A549 (cell line): ENCODE results near the gene TOM1L2. TPM values are rescaled to one million over a fixed set of nuclear protein-coding genes. Genes with fewer than 3 reads are reported as not detected.

Experiments used
- ATAC-seq, 2 experiments: fragments of 200-7000 bp in 1 of 2; fragments of >200 bp in 1 of 2; cut with Nextera tagmentation in 1 of 2; cut with Tn5 transposase in 1 of 2; 3 replicates each; pipeline versions ENCODE4 v1.8.0 to v1.9.1; 2018 to 2020; ENCODE audit warnings: mild to moderate bottlenecking in 1 of 2, moderate library complexity in 1 of 2
- CTCF ChIA-PET: fragments of 300-600 bp; sonication (Branson Sonifier 250); formaldehyde crosslinking; extraction: SDS; loops from one replicate; lab custom pipeline; 2021; ENCODE audit warnings: antibody characterized with exemption, inconsistent platforms; lab: Yijun Ruan, JAX
- POLR2A ChIA-PET: fragments of 350-600 bp; formaldehyde crosslinking; extraction: SDS; loops from one replicate; lab custom pipeline; 2021; ENCODE audit warnings: antibody characterized with exemption, inconsistent platforms; lab: Yijun Ruan, JAX
- DNase-seq, 2 experiments: peaks; one replicate each; pipeline versions ENCODE4 v3.0.0 to v3.0.0-alpha.2; 2011 to 2016; ENCODE audit warnings: low read depth in 1 of 2, low spot score in 1 of 2
- FAIRE-seq: peaks from 2 replicates; lab custom pipeline; 2011; peaks lifted over from hg19 to GRCh38; lab: Jason Lieb, UNC
- H3K27ac ChIP-seq, 2 experiments: fragments of >200 bp; sonication (Bioruptor Twin); formaldehyde crosslinking; 3 replicates each; pipeline ENCODE4 v1.5.1; 2016 to 2017
- H3K4me1 ChIP-seq: fragments of >200 bp; sonication (Bioruptor Twin); formaldehyde crosslinking; 3 replicates; pipeline ENCODE4 v1.6.1; 2016
- H3K4me2 ChIP-seq: fragments of >200 bp; sonication (Bioruptor Twin); formaldehyde crosslinking; 3 replicates; pipeline ENCODE4 v1.6.1; 2016
- H3K4me3 ChIP-seq: fragments of >200 bp; sonication (Bioruptor Twin); formaldehyde crosslinking; 3 replicates; pipeline ENCODE4 v1.5.1; 2016
- H3K9me3 ChIP-seq: fragments of >200 bp; sonication (Bioruptor Twin); formaldehyde crosslinking; 3 replicates; pipeline ENCODE4 v1.6.1; 2016
- CBX2 ChIP-seq: fragments of 200-600 bp; sonication (generic); IDR thresholded peaks from 2 replicates; pipeline ENCODE4 v1.6.1; 2016; ENCODE audit warnings: low read depth, mild to moderate bottlenecking, borderline replicate concordance
- CEBPB ChIP-seq, 2 experiments: fragments of >200 bp in 1 of 2; sonication (Bioruptor Twin) in 1 of 2; formaldehyde crosslinking in 1 of 2; IDR thresholded peaks; 2 replicates each; pipeline ENCODE4 v1.6.1; 2012 to 2016
- CHD2 ChIP-seq: fragments of 150-350 bp; IDR thresholded peaks from 2 replicates; pipeline ENCODE4 v1.6.1; 2014; ENCODE audit warnings: low read length; ENCODE audit not compliant: partially characterized antibody
- CHD4 ChIP-seq: fragments of 200-600 bp; sonication (generic); IDR thresholded peaks from 2 replicates; pipeline ENCODE4 v1.6.1; 2016; ENCODE audit warnings: antibody characterized with exemption, mild to moderate bottlenecking, borderline replicate concordance
- EHMT2 ChIP-seq: fragments of 200-600 bp; sonication (generic); IDR thresholded peaks from 2 replicates; pipeline ENCODE4 v1.6.1; 2016; ENCODE audit warnings: antibody characterized with exemption, low read depth, mild to moderate bottlenecking, moderate library complexity
- ESRRA ChIP-seq: fragments of 150-350 bp; IDR thresholded peaks from 2 replicates; pipeline ENCODE4 v1.6.1; 2014; ENCODE audit warnings: mild to moderate bottlenecking, low read length, borderline replicate concordance
- FOXS1 ChIP-seq: fragments of 250-450 bp; sonication (Bioruptor Pico); IDR thresholded peaks from 2 replicates; pipeline ENCODE4 v1.5.0; 2020; ENCODE audit warnings: mild to moderate bottlenecking, moderate library complexity
- HEYL ChIP-seq: fragments of 250-450 bp; sonication (Bioruptor Pico); IDR thresholded peaks from 2 replicates; pipeline ENCODE4 v1.8.0; 2021; ENCODE audit warnings: mild to moderate bottlenecking, moderate library complexity
- HOXB5 ChIP-seq: fragments of 250-450 bp; sonication (Bioruptor Pico); IDR thresholded peaks from 2 replicates; pipeline ENCODE4 v1.5.0; 2020; ENCODE audit warnings: mild to moderate bottlenecking, moderate library complexity
- MAZ ChIP-seq: fragments of 150-350 bp; IDR thresholded peaks from 2 replicates; pipeline ENCODE4 v1.6.1; 2014; ENCODE audit warnings: antibody characterized with exemption, low read depth, low read length, borderline replicate concordance
- MYC ChIP-seq: IDR thresholded peaks from 2 replicates; pipeline ENCODE4 v1.6.1; 2012; ENCODE audit warnings: mild to moderate bottlenecking, inconsistent platforms, low read length, improper control_type of control experiment, borderline replicate concordance
- NFE2L2 ChIP-seq: fragments of 150-350 bp; conservative IDR thresholded peaks from 2 replicates; pipeline ENCODE4 v1.6.1; 2014; ENCODE audit warnings: low read length
- NPAS2 ChIP-seq: fragments of 250-450 bp; sonication (Bioruptor Pico); IDR thresholded peaks from 2 replicates; pipeline ENCODE4 v1.8.0; 2022; ENCODE audit warnings: mild to moderate bottlenecking, moderate library complexity, borderline replicate concordance
- NR3C1 ChIP-seq: fragments of >200 bp; sonication (Bioruptor Twin); formaldehyde crosslinking; IDR thresholded peaks from 3 replicates; pipeline ENCODE4 v1.6.1; 2017
- PHF8 ChIP-seq: fragments of 200-600 bp; sonication (generic); IDR thresholded peaks from 2 replicates; pipeline ENCODE4 v1.6.1; 2016; ENCODE audit warnings: low read depth, mild to moderate bottlenecking, antibody characterized with exemption, moderate library complexity, borderline replicate concordance
- POLR2A ChIP-seq: IDR thresholded peaks from 2 replicates; pipeline ENCODE4 v1.6.1; 2012; ENCODE audit warnings: mild to moderate bottlenecking, low read length
- RAD21 ChIP-seq, 2 experiments: fragments of >200 bp in 1 of 2; sonication (Bioruptor Twin) in 1 of 2; formaldehyde crosslinking in 1 of 2; IDR thresholded peaks in 1 of 2; conservative IDR thresholded peaks in 1 of 2; 2 replicates in 1 of 2; 3 replicates in 1 of 2; pipeline ENCODE4 v1.6.1; 2012 to 2018; ENCODE audit warnings: inconsistent platforms in 1 of 2
- RNF2 ChIP-seq: fragments of 200-600 bp; sonication (generic); IDR thresholded peaks from 2 replicates; pipeline ENCODE4 v1.6.1; 2016; ENCODE audit warnings: low read depth, mild to moderate bottlenecking, antibody characterized with exemption, moderate library complexity, borderline replicate concordance
- SREBF2 ChIP-seq: fragments of 450-650 bp; IDR thresholded peaks from 2 replicates; pipeline ENCODE4 v1.6.1; 2014; ENCODE audit warnings: mild to moderate bottlenecking, moderate library complexity
- TP53 ChIP-seq: fragments of 250-450 bp; sonication (Bioruptor Pico); IDR thresholded peaks from 2 replicates; pipeline ENCODE4 v1.5.0; 2021; ENCODE audit warnings: mild to moderate bottlenecking, moderate library complexity
- ZC3H11A ChIP-seq: fragments of 450-650 bp; IDR thresholded peaks from 2 replicates; pipeline ENCODE4 v1.6.1; 2014; ENCODE audit warnings: antibody characterized with exemption, mild to moderate bottlenecking
- ZNF302 ChIP-seq: fragments of 250-450 bp; sonication (Bioruptor Pico); IDR thresholded peaks from 2 replicates; pipeline ENCODE4 v1.9.0; 2021; ENCODE audit warnings: inconsistent platforms, mild to moderate bottlenecking, moderate library complexity
- ZSCAN20 ChIP-seq: fragments of 250-450 bp; sonication (Bioruptor Pico); IDR thresholded peaks from 2 replicates; pipeline ENCODE4 v1.8.0; 2022; ENCODE audit warnings: mild to moderate bottlenecking, moderate library complexity
- WGBS: methylation state at CpG from one replicate; pipeline ENCODE4 v1.1.6; 2017; ENCODE audit errors: missing lambda C conversion rate; 5-methylcytosine and 5-hydroxymethylcytosine counted together
- polyA plus RNA-seq, 4 experiments: library from polyadenylated mRNA; depleted of rRNA in 3 of 4; stranded (reverse); fragments of >200 nt; fragmentation: RNase III in 1 of 4; extraction: RNeasy Plus Mini Kit Qiagen cat#74134 plus additional on column Dnase treatment in 1 of 4; gene quantifications; 2 replicates in 3 of 4; 3 replicates in 1 of 4; pipeline ENCODE4 v1.2.3, GENCODE V29; 2011 to 2017
- TF ChIP-seq, protein P1 (sequence below): fragments of >200 bp; sonication (Bioruptor Twin); formaldehyde crosslinking; IDR thresholded peaks from 3 replicates; pipeline ENCODE4 v1.5.1; 2016
- TF ChIP-seq, protein P2 (sequence below): fragments of >200 bp; sonication (Bioruptor Twin); formaldehyde crosslinking; IDR thresholded peaks from 2 replicates; pipeline ENCODE4 v1.6.1; 2016
- TF ChIP-seq, protein P3 (sequence below): IDR thresholded peaks from 2 replicates; pipeline ENCODE4 v1.6.1; 2012; ENCODE audit warnings: low read depth, borderline replicate concordance
- TF ChIP-seq, protein P4 (sequence below): IDR thresholded peaks from 2 replicates; pipeline ENCODE4 v1.6.1; 2012

Gene TOM1L2
- polyA plus RNA-seq, 2 of the 4 experiments (the other 2 are of a cell fraction), result 19.2 to 24.7 TPM

DNA sequence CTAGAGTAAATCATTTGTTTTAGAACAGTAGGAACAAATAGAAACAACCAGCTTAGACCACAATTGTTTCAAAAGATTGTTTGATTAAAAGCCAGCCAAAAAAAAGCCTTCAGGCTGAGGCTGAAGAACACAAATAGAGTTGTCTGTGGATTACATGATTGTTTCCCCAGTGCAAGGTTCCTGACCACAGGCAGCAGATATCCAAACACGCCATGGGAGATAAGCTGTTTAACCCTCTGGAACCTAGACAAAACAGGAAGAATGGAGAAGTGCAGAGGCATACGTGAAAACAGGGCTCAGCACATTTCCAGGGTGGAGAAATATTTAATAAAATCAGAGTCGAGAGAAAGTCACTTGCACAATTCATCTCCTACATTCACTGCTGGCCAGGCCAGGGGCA lies 45.8 kb upstream of the TOM1L2 start:
- ChIA-PET CTCF (interaction anchor here (1.3 to 4.1 kb wide), 5 partner anchors 12 to 33 kb away, joined by 3 to 14 read pairs (median 5); no protein-coding TSS in a partner anchor), POLR2A (no interaction called here)
- FAIRE-seq (no peak), DNase-seq (no peak), ATAC-seq (no peak)
- Histone ChIP-seq H3K4me3 (no peak overlapping the region), H3K4me2 (no peak overlapping the region), H3K9me3 (no peaks in the 10 kb centered on the region), H3K27ac (no peak overlapping the region), H3K4me1 (no peaks in the 10 kb centered on the region)
- 87% methylated on average over 3 of the region's 3 CpGs for WGBS
- TF ChIP-seq NFE2L2, result no peak
- TF ChIP-seq ZSCAN20 (CRISPR knock-in tag), result no peak
- no peak for TF ChIP-seq FOXS1 (CRISPR knock-in tag)
- TF ChIP-seq CHD4, result no peak
- TF ChIP-seq, protein P1, sequence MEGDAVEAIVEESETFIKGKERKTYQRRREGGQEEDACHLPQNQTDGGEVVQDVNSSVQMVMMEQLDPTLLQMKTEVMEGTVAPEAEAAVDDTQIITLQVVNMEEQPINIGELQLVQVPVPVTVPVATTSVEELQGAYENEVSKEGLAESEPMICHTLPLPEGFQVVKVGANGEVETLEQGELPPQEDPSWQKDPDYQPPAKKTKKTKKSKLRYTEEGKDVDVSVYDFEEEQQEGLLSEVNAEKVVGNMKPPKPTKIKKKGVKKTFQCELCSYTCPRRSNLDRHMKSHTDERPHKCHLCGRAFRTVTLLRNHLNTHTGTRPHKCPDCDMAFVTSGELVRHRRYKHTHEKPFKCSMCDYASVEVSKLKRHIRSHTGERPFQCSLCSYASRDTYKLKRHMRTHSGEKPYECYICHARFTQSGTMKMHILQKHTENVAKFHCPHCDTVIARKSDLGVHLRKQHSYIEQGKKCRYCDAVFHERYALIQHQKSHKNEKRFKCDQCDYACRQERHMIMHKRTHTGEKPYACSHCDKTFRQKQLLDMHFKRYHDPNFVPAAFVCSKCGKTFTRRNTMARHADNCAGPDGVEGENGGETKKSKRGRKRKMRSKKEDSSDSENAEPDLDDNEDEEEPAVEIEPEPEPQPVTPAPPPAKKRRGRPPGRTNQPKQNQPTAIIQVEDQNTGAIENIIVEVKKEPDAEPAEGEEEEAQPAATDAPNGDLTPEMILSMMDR, result no peak
- TF ChIP-seq TP53, result no peak
- TF ChIP-seq EHMT2, result no peak
- TF ChIP-seq, protein P2, sequence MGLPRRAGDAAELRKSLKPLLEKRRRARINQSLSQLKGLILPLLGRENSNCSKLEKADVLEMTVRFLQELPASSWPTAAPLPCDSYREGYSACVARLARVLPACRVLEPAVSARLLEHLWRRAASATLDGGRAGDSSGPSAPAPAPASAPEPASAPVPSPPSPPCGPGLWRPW, result no peak
- no peak for TF ChIP-seq ESRRA
- TF ChIP-seq ZNF302 (CRISPR knock-in tag), result no peak
- TF ChIP-seq NR3C1, result no peak
- TF ChIP-seq CHD2, result no peak

DNA sequence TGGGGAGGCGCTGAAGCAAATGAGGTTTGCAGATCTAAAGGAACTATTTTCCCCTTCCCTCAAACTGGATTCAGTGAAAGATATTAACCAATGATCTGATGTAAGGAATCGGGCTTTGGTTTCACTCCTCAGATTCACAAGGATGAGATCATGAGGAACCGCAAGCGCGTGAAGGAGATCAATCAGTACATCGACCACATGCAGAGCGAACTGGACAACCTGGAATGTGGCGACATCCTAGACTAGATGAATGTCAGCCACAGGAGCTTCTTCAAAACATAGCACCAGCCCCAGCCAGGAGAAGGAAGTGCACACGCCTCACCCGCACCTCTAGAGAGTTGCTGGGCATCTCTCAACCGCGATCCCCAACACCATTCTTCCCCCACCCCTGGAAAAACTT lies 44.2 kb upstream of the TOM1L2 start:
- FAIRE-seq (no peak), ATAC-seq (no peak), DNase-seq (no peak)
- 87% methylated on average over 12 of the region's 12 CpGs for WGBS
- H3K4me3 ChIP-seq, result no peak overlapping the region
- H3K9me3 ChIP-seq, result no peaks in the 10 kb centered on the region
- ChIA-PET CTCF (interaction anchor here (1.4 to 4.1 kb wide), 3 partner anchors 9 to 17 kb away, joined by 4 to 21 read pairs (median 14); no protein-coding TSS in a partner anchor), POLR2A (no interaction called here)
- no peak overlapping the region for H3K27ac ChIP-seq
- H3K4me2 ChIP-seq, result no peak overlapping the region
- TF ChIP-seq, protein P3, sequence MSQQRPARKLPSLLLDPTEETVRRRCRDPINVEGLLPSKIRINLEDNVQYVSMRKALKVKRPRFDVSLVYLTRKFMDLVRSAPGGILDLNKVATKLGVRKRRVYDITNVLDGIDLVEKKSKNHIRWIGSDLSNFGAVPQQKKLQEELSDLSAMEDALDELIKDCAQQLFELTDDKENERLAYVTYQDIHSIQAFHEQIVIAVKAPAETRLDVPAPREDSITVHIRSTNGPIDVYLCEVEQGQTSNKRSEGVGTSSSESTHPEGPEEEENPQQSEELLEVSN, result no peak
- H3K4me1 ChIP-seq, result no peaks in the 10 kb centered on the region

DNA sequence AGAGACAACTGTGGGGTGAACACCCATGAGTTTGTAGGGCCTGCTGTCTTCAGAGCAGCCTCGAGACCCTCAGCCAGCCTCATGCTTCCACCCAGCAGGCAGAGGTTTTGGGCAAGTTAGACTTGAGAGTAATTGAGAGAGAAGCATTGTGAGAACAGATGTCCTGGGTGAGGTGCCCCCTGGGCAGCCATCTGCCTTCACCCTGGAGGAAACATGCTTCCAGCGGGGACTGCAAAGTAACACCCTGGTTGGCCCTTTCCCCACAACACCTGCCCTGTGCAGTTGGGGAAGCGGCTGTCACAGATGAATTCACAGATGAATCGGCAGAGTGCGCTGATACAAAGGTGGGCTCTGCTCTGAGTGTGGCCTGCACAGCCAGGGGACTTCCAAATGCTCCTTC lies 43.4 kb upstream of the TOM1L2 start:
- Histone ChIP-seq H3K4me2 (no peak overlapping the region), H3K4me1 (no peaks in the 10 kb centered on the region), H3K27ac (no peak overlapping the region), H3K9me3 (no peaks in the 10 kb centered on the region), H3K4me3 (no peak overlapping the region)
- WGBS, result 94% methylated on average over 5 of the region's 5 CpGs
- FAIRE-seq (no peak), DNase-seq (no peak), ATAC-seq (no peak)
- ChIA-PET CTCF (interaction anchor here (3.2 kb wide), 1 partner anchor 18 kb away, joined by 21 read pairs; no protein-coding TSS in a partner anchor), POLR2A (no interaction called here)
- TF ChIP-seq SREBF2 (no peak), MYC (no peak), RNF2 (no peak), RAD21 (conservative IDR thresholded peaks at IDR 0.05 in 1 of 2, IDR thresholded peaks at IDR 0.05 in 1 of 2) (no peak), CHD2 (no peak), ZNF302 (CRISPR knock-in tag) (no peak), NPAS2 (CRISPR knock-in tag) (no peak), HEYL (no peak), CEBPB (IDR thresholded peaks at IDR 0.05) (no peak), FOXS1 (CRISPR knock-in tag) (no peak), CHD4 (no peak), PHF8 (no peak), MAZ (no peak), EHMT2 (no peak), HOXB5 (CRISPR knock-in tag) (no peak), POLR2A (no peak), ZC3H11A (no peak), CBX2 (no peak)
- TF ChIP-seq, protein P4, sequence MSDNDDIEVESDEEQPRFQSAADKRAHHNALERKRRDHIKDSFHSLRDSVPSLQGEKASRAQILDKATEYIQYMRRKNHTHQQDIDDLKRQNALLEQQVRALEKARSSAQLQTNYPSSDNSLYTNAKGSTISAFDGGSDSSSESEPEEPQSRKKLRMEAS, result no peak
